Neural cell (in vitro differentiated cells): Measurements from ENCODE around the gene NEK6.

Experiments used
- CTCF ChIP-seq: fragments of 450-650 bp; IDR thresholded peaks from 2 replicates; pipeline ENCODE4 v1.5.1; 2014; ENCODE audit warnings: antibody characterized with exemption, mild to moderate bottlenecking, moderate library complexity; ENCODE audit not compliant: poor library complexity, severe bottlenecking
- EP300 ChIP-seq: fragments of 450-650 bp; conservative IDR thresholded peaks from 2 replicates; pipeline ENCODE4 v1.6.1; 2014; ENCODE audit warnings: antibody characterized with exemption, mild to moderate bottlenecking, moderate library complexity; ENCODE audit not compliant: poor library complexity, severe bottlenecking
- RAD21 ChIP-seq: fragments of 450-650 bp; conservative IDR thresholded peaks from 2 replicates; pipeline ENCODE4 v1.6.1; 2014; ENCODE audit warnings: antibody characterized with exemption, mild to moderate bottlenecking, moderate library complexity
- SMC3 ChIP-seq: fragments of 450-650 bp; conservative IDR thresholded peaks from 2 replicates; pipeline ENCODE4 v1.6.1; 2014; ENCODE audit warnings: antibody characterized with exemption, mild to moderate bottlenecking, moderate library complexity; ENCODE audit not compliant: poor library complexity

GRCh38 chr9:124334568-124335319, 77.0 kb downstream of the NEK6 start:
- TF ChIP-seq CTCF (no peak), SMC3 (no peak), RAD21 (no peak), EP300 (no peak)
